ENCODE measurements around the gene GGTA1.
A peak's percentile ranks its signal among the peaks of the same experiment; 100 is the strongest.
"Not testable (repeated sequence)": the region's sequence is repeated elsewhere in the genome, so short reads cannot be mapped to it uniquely, and the experiment has no call there.

Gene GGTA1

GRCh38 chr9:121518634-121519033, 19.0 kb upstream of the GGTA1 start:
- Histone ChIP-seq H3K9me3 (ENCODE audit: control insufficient read depth, insufficient read depth, low read length) (no peaks in the 10 kb centered on the region), H3K4me2 (ENCODE audit: low read length) (no peak overlapping the region), H3K36me3 (ENCODE audit: control insufficient read depth, low read length) (no peaks in the 10 kb centered on the region), H3K4me3 (ENCODE audit: low read length) (no peak overlapping the region), H3K4me1 (ENCODE audit: control insufficient read depth, low read length) (no peaks in the 10 kb centered on the region), H3K79me2 (ENCODE audit: control insufficient read depth, low read length) (no peaks in the 10 kb centered on the region), H3K27me3 (ENCODE audit: control insufficient read depth, low read length) (0 out of 2 replicates have a peak, but pooled peaks cover 6% of the 10 kb centered on the region), H3K27ac (ENCODE audit: low read depth, low read length) (no peak overlapping the region), H3K9me2 (replicated peaks; ENCODE audit: control insufficient read depth, low read length) (no peaks in the 10 kb centered on the region), H3F3A (ENCODE audit: control insufficient read depth, insufficient read depth) (no peaks in the 10 kb centered on the region), H4K20me1 (ENCODE audit: control insufficient read depth, insufficient read depth, low read depth, low read length) (no peaks in the 10 kb centered on the region)
- TF ChIP-seq CTCF (IDR thresholded peaks at IDR 0.05; ENCODE audit: low read depth, low read length, poor library complexity, severe bottlenecking) (no peak), EZH2phosphoT487 (IDR thresholded peaks at IDR 0.05; ENCODE audit: borderline replicate concordance, low read length) (no peak)

- H3K9me2 ChIP-seq (replicated peaks; ENCODE audit: control insufficient read depth, low read length); H3F3A ChIP-seq (ENCODE audit: control insufficient read depth, insufficient read depth); H3K4me3 ChIP-seq (ENCODE audit: low read length); H3K27ac ChIP-seq (ENCODE audit: low read depth, low read length); H3K79me2 ChIP-seq (ENCODE audit: control insufficient read depth, low read length); H3K27me3 ChIP-seq (ENCODE audit: control insufficient read depth, low read length); H3K36me3 ChIP-seq (ENCODE audit: control insufficient read depth, low read length); H3K4me2 ChIP-seq (ENCODE audit: low read length); H3K9me3 ChIP-seq (ENCODE audit: control insufficient read depth, insufficient read depth, low read length); H4K20me1 ChIP-seq (ENCODE audit: control insufficient read depth, insufficient read depth, low read depth, low read length): not testable (repeated sequence)
- H3K4me1 ChIP-seq (ENCODE audit: control insufficient read depth, low read length): peaks cover 12% of the 10 kb centered on the region
Observed at GRCh38 chr9:121513166-121513565, 13.5 kb upstream of the GGTA1 start.

- TF ChIP-seq EZH2phosphoT487 (IDR thresholded peaks at IDR 0.05; ENCODE audit: borderline replicate concordance, low read length) (no peak), CTCF (IDR thresholded peaks at IDR 0.05; ENCODE audit: low read depth, low read length, poor library complexity, severe bottlenecking) (no peak)
- H3K27ac ChIP-seq (ENCODE audit: low read depth, low read length): no peak overlapping the region
Observed at GRCh38 chr9:121510766-121511550, 11.3 kb upstream of the GGTA1 start.

GRCh38 chr9:121509180-121509579, 9.5 kb upstream of the GGTA1 start:
- Histone ChIP-seq H3K27ac (ENCODE audit: low read depth, low read length) (no peak overlapping the region), H3K79me2 (ENCODE audit: control insufficient read depth, low read length) (no peaks in the 10 kb centered on the region), H3K36me3 (ENCODE audit: control insufficient read depth, low read length) (no peaks in the 10 kb centered on the region), H3K4me3 (ENCODE audit: low read length) (no peak overlapping the region), H3K4me2 (ENCODE audit: low read length) (peak overlapping the region; percentile 21; the same call in 1 of the 2 replicates), H3K27me3 (ENCODE audit: control insufficient read depth, low read length) (no peaks in the 10 kb centered on the region), H3K9me2 (replicated peaks; ENCODE audit: control insufficient read depth, low read length) (no peaks in the 10 kb centered on the region), H3K4me1 (ENCODE audit: control insufficient read depth, low read length) (peaks cover 13% of the 10 kb centered on the region), H3K9me3 (ENCODE audit: control insufficient read depth, insufficient read depth, low read length) (no peaks in the 10 kb centered on the region), H4K20me1 (ENCODE audit: control insufficient read depth, insufficient read depth, low read depth, low read length) (no peaks in the 10 kb centered on the region), H3F3A (ENCODE audit: control insufficient read depth, insufficient read depth) (0 out of 2 replicates have a peak, but pooled peaks cover 4% of the 10 kb centered on the region)
- no peak for TF ChIP-seq CTCF (IDR thresholded peaks at IDR 0.05; ENCODE audit: low read depth, low read length, poor library complexity, severe bottlenecking)

More at GRCh38 chr9:121510766-121511550, 11.3 kb upstream of the GGTA1 start:
- no peaks in the 10 kb centered on the region for H3K36me3 ChIP-seq (ENCODE audit: control insufficient read depth, low read length)
- no peaks in the 10 kb centered on the region for H3K9me3 ChIP-seq (ENCODE audit: control insufficient read depth, insufficient read depth, low read length)
- no peaks in the 10 kb centered on the region for H3K27me3 ChIP-seq (ENCODE audit: control insufficient read depth, low read length)
- H3K4me3 ChIP-seq (ENCODE audit: low read length): no peak overlapping the region
- no peak overlapping the region for H3K4me2 ChIP-seq (ENCODE audit: low read length)
- no peaks in the 10 kb centered on the region for H3K9me2 ChIP-seq (replicated peaks; ENCODE audit: control insufficient read depth, low read length)
- H3K4me1 ChIP-seq (ENCODE audit: control insufficient read depth, low read length): peaks cover 13% of the 10 kb centered on the region
- no peaks in the 10 kb centered on the region for H3K79me2 ChIP-seq (ENCODE audit: control insufficient read depth, low read length)
- 0 out of 2 replicates have a peak, but pooled peaks cover 4% of the 10 kb centered on the region for H3F3A ChIP-seq (ENCODE audit: control insufficient read depth, insufficient read depth)
- no peaks in the 10 kb centered on the region for H4K20me1 ChIP-seq (ENCODE audit: control insufficient read depth, insufficient read depth, low read depth, low read length)

Data from DOHH2 (cell line).